ENCODE measurements around the gene SHTN1. TPM values are rescaled to one million over a fixed set of nuclear protein-coding genes. Genes with fewer than 3 reads are reported as not detected.
A peak's percentile ranks its signal among the peaks of the same experiment; 100 is the strongest.

The SHTN1 gene
- total and polyA plus RNA-seq, 10 of the 15 experiments (the other 5 are each of a cell fraction or from before 2014, with no cell fraction given): 0.79 to 4.0 (median 2.0) TPM

DNA sequence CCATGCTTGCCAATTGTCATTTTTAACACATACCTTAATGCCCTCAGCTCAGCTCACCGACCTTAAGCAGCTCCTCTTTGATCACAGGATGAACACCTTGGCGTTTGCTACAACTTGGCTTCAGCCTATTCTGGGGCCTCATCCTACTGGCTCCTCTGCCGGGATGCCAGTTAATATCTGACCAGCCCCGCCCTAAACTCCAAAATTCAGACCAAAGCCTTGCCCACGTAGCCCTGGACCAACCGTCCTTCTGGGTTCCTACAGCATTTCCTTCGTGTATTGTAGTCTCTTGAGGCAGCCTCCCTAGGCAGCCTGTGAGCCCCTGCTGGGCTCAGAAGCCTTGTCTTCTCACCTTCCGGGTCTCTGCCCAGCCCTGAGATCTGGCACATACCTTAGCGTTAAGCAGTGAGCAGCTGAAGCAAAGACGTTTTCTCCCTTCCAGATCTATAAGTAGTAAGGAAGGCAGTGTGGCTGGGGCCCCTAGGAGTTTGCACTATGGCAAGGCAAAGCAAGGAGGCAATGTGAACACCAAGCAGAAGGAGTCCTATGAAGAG lies 154.9 kb downstream of the SHTN1 start:
- peak overlapping the region; percentile 76 for H3K4me3 ChIP-seq
- no peaks in the 10 kb centered on the region for H4K20me1 ChIP-seq (ENCODE audit: control insufficient read depth, insufficient read depth)
- no peak for DNase-seq (ENCODE audit: low read depth, low spot score)
- H3K27me3 ChIP-seq (replicated peaks in 1 of 2; ENCODE audit: control insufficient read depth in 2 of 2, insufficient read depth in 2 of 2, low read length in 1 of 2): no peaks in the 10 kb centered on the region; a peak in 1 of 4 replicates
- SMC1A ChIA-PET (ENCODE audit: uncharacterized antibody, unreplicated experiment): interaction anchor here (1.2 to 1.5 kb wide), 2 partner anchors 13 to 53 kb away, joined by 3 to 4 read pairs; no protein-coding TSS in a partner anchor
- H3K27ac ChIP-seq (ENCODE audit: control insufficient read depth, insufficient read depth): no peak overlapping the region
- H3K79me2 ChIP-seq (ENCODE audit: control insufficient read depth, insufficient read depth, low read length): no peaks in the 10 kb centered on the region; the same call in none of the 2 replicates
- intact Hi-C loops (cut with micrococcal nuclease; ENCODE audit: unreplicated experiment) (no loop called here), in situ Hi-C loops (cut with MboI) (no loop called here)
- peak overlapping the region; percentile 86 for H3K9ac ChIP-seq (ENCODE audit: control insufficient read depth, insufficient read depth, low read length)
- no peaks in the 10 kb centered on the region for H3K36me3 ChIP-seq (ENCODE audit: control insufficient read depth in 2 of 2, insufficient read depth in 2 of 2, low read length in 1 of 2)
- no peak for FAIRE-seq
- POLR2A ChIA-PET: no interaction called here
- CTCF ChIA-PET: interaction anchor here (1.2 to 1.3 kb wide), 2 partner anchors 53 to 325 kb away, joined by 4 to 6 read pairs; no protein-coding TSS in a partner anchor
- BruUV-seq (replicated peaks): no TSS peak
- no peak for ATAC-seq
- H3K4me1 ChIP-seq (ENCODE audit: control insufficient read depth, insufficient read depth, low read length): peaks cover 27% of the 10 kb centered on the region
- RAD21 ChIA-PET (ENCODE audit: unreplicated experiment): interaction anchor here (0.5 to 1.3 kb wide), 4 partner anchors 10 to 54 kb away, joined by 3 to 5 read pairs (median 4); no protein-coding TSS in a partner anchor
- no peak for TF ChIP-seq FOXK2 (IDR thresholded peaks at IDR 0.05)
- no peak for TF ChIP-seq CEBPB (IDR thresholded peaks at IDR 0.05; ENCODE audit: borderline replicate concordance in 1 of 2, low read depth in 2 of 2, low read length in 2 of 2)
- H3K9me3 ChIP-seq (replicated peaks; ENCODE audit: control insufficient read depth, insufficient read depth, low read length): no peaks in the 10 kb centered on the region
- WGBS (ENCODE audit: insufficient coverage, insufficient replicate concordance, low lambda C conversion rate, missing lambda C conversion rate): 40% methylated on average over 10 of the region's 10 CpGs
- H3K4me2 ChIP-seq (ENCODE audit: control insufficient read depth, insufficient read depth): peak overlapping the region; percentile 86
- peak overlapping the region; percentile 96 for H2AFZ ChIP-seq (ENCODE audit: control insufficient read depth, low read depth, low read length)

GRCh38 chr10:116849248-116850057 lies 155.5 kb downstream of the SHTN1 start, which contains the start of gene ENO4:
Gene ENO4 (plus strand): TSS chr10:116849499. CDS start chr10:116849567, 68 bp downstream.
- FAIRE-seq (no peak), ATAC-seq (peak; percentile 78), DNase-seq (ENCODE audit: low read depth, low spot score) (peak; percentile 39)
- Histone ChIP-seq H3K4me3 (peak within 1 kb of the TSS; percentile 76), H3K9ac (ENCODE audit: control insufficient read depth, insufficient read depth, low read length) (peak within 1 kb of the TSS; percentile 86), H3K9me3 (replicated peaks; ENCODE audit: control insufficient read depth, insufficient read depth, low read length) (no peaks in the 10 kb centered on the region), H3K4me1 (ENCODE audit: control insufficient read depth, insufficient read depth, low read length) (peaks cover 27% of the 10 kb centered on the region), H3K27ac (ENCODE audit: control insufficient read depth, insufficient read depth) (peak within 1 kb of the TSS; percentile 81), H4K20me1 (ENCODE audit: control insufficient read depth, insufficient read depth) (no peaks in the 10 kb centered on the region), H3K27me3 (replicated peaks in 1 of 2; ENCODE audit: control insufficient read depth in 2 of 2, insufficient read depth in 2 of 2, low read length in 1 of 2) (no peaks in the 10 kb centered on the region; a peak in 1 of 4 replicates), H2AFZ (ENCODE audit: control insufficient read depth, low read depth, low read length) (peak within 1 kb of the TSS; percentile 96), H3K79me2 (ENCODE audit: control insufficient read depth, insufficient read depth, low read length) (no peaks in the 10 kb centered on the region; the same call in none of the 2 replicates), H3K36me3 (ENCODE audit: control insufficient read depth in 2 of 2, insufficient read depth in 2 of 2, low read length in 1 of 2) (no peaks in the 10 kb centered on the region), H3K4me2 (ENCODE audit: control insufficient read depth, insufficient read depth) (peak within 1 kb of the TSS; percentile 86)
- intact Hi-C loops (cut with micrococcal nuclease; ENCODE audit: unreplicated experiment) (no loop called here), in situ Hi-C loops (cut with MboI) (no loop called here)
- WGBS (ENCODE audit: insufficient coverage, insufficient replicate concordance, low lambda C conversion rate, missing lambda C conversion rate): 1% methylated on average over 53 of the region's 55 CpGs
- ChIA-PET POLR2A (no interaction called here), RAD21 (ENCODE audit: unreplicated experiment) (interaction anchor here (0.6 to 1.3 kb wide), 6 partner anchors 9 to 53 kb away, joined by 3 to 7 read pairs (median 4); no protein-coding TSS in a partner anchor), SMC1A (ENCODE audit: uncharacterized antibody, unreplicated experiment) (interaction anchor here (1.2 to 1.5 kb wide), 2 partner anchors 12 to 53 kb away, joined by 3 to 4 read pairs; no protein-coding TSS in a partner anchor), CTCF (interaction anchor here (0.6 to 1.3 kb wide), 3 partner anchors 53 to 874 kb away, joined by 4 to 6 read pairs (median 4); no protein-coding TSS in a partner anchor)
- TSS peak; percentile 79 for BruUV-seq (replicated peaks)
- TF ChIP-seq IKZF2 (IDR thresholded peaks at IDR 0.05) (peak in 1 of 2 experiments; percentile 58; a peak in 2 of 4 replicates), MTA3 (IDR thresholded peaks at IDR 0.05; ENCODE audit: borderline replicate concordance, low read length) (no peak), NR2C1 (IDR thresholded peaks at IDR 0.05) (no peak), EED (IDR thresholded peaks at IDR 0.05; ENCODE audit: low read depth) (peak; percentile 61; the same call in 1 of the 2 replicates), CHD2 (IDR thresholded peaks at IDR 0.05; ENCODE audit: borderline replicate concordance, low read depth, low read length) (peak; percentile 96), BMI1 (IDR thresholded peaks at IDR 0.05; ENCODE audit: borderline replicate concordance) (peak; percentile 92), BRCA1 (IDR thresholded peaks at IDR 0.05; ENCODE audit: low read depth, low read length) (peak; percentile 72), SIN3A (IDR thresholded peaks at IDR 0.05; ENCODE audit: low read depth, low read length) (peak; percentile 76)
- TF ChIP-seq, protein P1, sequence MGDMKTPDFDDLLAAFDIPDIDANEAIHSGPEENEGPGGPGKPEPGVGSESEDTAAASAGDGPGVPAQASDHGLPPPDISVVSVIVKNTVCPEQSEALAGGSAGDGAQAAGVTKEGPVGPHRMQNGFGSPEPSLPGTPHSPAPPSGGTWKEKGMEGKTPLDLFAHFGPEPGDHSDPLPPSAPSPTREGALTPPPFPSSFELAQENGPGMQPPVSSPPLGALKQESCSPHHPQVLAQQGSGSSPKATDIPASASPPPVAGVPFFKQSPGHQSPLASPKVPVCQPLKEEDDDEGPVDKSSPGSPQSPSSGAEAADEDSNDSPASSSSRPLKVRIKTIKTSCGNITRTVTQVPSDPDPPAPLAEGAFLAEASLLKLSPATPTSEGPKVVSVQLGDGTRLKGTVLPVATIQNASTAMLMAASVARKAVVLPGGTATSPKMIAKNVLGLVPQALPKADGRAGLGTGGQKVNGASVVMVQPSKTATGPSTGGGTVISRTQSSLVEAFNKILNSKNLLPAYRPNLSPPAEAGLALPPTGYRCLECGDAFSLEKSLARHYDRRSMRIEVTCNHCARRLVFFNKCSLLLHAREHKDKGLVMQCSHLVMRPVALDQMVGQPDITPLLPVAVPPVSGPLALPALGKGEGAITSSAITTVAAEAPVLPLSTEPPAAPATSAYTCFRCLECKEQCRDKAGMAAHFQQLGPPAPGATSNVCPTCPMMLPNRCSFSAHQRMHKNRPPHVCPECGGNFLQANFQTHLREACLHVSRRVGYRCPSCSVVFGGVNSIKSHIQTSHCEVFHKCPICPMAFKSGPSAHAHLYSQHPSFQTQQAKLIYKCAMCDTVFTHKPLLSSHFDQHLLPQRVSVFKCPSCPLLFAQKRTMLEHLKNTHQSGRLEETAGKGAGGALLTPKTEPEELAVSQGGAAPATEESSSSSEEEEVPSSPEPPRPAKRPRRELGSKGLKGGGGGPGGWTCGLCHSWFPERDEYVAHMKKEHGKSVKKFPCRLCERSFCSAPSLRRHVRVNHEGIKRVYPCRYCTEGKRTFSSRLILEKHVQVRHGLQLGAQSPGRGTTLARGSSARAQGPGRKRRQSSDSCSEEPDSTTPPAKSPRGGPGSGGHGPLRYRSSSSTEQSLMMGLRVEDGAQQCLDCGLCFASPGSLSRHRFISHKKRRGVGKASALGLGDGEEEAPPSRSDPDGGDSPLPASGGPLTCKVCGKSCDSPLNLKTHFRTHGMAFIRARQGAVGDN (IDR thresholded peaks at IDR 0.05): 0 out of 2 replicates have a peak, but pooled peaks have one; percentile 35

Data from GM12878 (cell line).